Stimulated activated CD8-positive, alpha-beta memory T cell treated with anti-CD3 and anti-CD28 coated beads, Interleukin-15, amount 100 ng/mL, for 1 hour (primary cell): ENCODE data around the gene MYOCD.
"Not testable (repeated sequence)": the region's sequence is repeated elsewhere in the genome, so short reads cannot be mapped to it uniquely, and the experiment has no call there.

Experiments used
- DNase-seq: peaks from one replicate; pipeline ENCODE4 v3.0.0-alpha.2; 2020; ENCODE audit warnings: low read depth

Gene MYOCD, protein sequence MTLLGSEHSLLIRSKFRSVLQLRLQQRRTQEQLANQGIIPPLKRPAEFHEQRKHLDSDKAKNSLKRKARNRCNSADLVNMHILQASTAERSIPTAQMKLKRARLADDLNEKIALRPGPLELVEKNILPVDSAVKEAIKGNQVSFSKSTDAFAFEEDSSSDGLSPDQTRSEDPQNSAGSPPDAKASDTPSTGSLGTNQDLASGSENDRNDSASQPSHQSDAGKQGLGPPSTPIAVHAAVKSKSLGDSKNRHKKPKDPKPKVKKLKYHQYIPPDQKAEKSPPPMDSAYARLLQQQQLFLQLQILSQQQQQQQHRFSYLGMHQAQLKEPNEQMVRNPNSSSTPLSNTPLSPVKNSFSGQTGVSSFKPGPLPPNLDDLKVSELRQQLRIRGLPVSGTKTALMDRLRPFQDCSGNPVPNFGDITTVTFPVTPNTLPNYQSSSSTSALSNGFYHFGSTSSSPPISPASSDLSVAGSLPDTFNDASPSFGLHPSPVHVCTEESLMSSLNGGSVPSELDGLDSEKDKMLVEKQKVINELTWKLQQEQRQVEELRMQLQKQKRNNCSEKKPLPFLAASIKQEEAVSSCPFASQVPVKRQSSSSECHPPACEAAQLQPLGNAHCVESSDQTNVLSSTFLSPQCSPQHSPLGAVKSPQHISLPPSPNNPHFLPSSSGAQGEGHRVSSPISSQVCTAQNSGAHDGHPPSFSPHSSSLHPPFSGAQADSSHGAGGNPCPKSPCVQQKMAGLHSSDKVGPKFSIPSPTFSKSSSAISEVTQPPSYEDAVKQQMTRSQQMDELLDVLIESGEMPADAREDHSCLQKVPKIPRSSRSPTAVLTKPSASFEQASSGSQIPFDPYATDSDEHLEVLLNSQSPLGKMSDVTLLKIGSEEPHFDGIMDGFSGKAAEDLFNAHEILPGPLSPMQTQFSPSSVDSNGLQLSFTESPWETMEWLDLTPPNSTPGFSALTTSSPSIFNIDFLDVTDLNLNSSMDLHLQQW

DNA sequence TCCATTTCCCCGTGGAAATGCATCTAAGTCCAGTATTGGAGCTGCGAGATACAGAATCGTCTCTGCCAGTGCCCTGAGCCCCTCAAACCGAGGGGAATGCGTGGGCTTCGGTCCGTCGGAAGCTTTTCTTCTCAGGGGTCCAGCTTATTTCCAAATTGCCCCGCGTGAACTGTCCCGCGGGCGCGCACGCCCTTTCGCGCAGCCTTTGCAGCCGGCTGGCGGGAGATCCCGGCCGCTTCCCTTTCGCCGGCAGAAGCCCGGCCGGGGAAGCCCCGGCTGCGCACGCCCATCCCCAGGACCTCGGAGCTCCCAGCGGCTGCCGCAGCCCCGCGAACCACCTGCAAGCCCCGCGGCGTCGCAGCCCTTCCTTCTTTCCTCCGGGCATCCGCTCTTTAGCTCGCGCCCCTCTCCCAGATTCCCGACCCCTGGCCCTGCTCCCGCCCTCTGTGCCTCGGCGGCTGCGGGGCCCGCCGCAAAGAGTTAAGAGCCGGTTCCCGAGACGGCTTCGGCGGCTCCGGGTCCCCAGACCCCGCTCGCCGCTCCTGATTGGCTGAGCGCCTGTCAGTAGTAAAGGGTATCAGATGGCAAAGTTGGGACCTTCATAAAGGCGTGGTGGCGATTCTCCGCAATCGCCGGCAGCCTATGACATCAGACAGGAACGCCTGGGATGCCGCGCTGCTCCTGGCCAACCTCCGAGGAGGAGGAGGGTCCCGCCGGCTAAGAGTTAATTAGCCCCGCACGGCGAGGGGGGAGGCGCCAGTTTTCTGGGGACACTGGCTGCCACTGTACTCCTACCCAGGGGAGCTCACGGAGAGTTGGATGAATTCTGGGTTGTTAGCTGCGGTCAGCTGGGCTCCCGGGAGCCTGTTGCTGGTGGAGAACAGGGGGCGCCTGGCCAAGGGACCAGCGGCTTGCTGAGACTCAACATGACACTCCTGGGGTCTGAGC is at the start of gene MYOCD:
Gene MYOCD, plus strand, starts transcription at position 628 of the 948 bp plus-strand sequence. Its CDS starts 299 bp downstream, at position 927.
- DNase-seq, result no peak

DNA sequence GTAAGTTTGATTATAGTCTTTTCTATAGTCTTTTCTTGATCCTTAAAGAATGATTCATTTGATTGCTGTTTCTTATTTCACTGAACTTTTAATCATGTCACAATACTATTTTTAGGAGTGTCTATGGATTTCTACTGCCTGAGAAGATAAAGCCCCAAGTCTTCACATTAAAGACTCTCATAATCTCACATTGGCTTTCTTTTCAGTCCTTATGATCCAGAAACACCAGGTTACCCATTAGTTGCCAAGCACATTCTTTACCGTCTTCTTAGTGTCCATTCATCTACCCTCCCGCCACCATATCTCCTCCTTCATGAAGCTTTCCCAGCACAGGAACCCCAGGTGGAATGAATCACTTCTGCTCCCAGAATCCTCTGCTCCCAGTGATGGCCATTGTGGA is 49.5 kb upstream of the MYOCD start:
- no peak for DNase-seq

DNA sequence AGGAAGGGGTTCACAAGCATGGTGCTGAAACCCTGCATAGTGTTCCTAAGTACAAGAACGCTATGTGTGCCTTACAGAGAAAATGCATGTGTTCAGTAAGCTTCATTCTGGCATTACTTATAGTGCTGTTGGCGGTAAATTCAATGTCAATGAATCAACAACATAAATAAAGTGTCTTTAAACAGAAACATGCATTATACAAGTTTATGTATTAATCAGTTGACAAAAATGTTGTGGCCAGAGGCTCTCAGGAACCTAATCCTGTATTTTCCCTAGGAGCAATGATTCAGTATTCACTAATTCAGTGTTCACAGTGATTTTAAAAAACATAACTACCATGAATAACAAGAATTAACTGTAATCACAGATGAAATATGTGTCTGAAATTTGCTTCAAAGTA is 47.1 kb upstream of the MYOCD start:
- no peak for DNase-seq

DNA sequence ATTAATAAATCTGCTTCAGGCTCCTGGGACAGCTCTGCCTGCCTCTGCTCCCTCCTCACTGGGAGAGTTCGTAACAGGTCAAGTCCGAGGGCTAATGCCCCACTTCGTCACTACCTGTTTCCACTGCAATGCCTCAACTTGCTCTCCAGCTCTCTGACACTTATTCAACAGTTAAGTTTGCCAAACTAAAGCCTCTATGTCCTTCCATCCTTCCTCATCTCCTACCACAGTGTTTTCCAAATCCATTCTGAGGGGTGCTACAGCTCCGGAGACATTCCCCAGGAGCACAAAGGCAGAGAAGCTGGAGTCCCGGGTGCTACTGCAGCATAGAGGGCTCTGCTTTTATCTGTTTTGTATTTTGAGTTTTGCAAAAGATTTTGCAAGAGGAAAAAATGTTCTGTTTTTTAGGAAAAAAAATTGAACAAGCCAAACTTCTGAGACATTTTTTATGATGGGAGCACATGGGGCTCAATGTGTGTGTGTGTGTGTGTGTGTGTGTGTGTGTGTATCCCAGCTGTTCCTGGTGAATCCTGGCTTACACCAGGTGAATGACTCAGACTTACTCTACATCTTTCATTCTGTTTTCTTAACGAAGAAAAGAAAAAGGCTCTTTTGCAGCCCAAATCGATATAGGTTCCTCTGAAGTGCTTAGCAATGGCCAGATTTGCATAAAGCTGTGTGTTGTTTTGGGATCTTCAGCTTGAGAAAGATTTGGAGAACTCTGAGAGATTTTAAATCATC is 46.1 kb upstream of the MYOCD start:
- no peak for DNase-seq

DNA sequence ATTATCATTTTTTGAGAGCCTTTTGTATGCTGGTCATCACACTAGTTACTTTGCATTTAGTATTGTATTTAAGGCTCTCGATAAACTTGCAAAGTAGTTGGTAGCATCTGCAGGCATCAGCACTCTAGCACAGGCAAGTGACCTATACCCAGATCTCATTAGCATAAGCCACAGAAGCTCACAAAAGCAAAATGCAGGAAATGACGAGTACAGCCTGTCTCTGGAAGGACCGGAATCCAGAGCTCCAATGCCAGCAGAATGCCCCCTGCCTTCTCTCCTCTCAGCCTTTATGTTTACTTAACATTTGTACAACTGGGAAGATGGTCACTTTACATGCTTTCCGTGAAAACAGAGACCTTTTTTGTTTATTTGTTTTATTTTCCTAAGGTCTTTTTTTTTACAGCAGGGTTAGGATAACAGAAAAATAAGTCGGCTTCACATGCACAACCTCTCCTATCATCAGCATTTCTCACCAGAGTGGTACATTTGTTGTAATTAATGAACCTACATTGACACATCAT is 45.4 kb upstream of the MYOCD start:
- DNase-seq, result no peak

DNA sequence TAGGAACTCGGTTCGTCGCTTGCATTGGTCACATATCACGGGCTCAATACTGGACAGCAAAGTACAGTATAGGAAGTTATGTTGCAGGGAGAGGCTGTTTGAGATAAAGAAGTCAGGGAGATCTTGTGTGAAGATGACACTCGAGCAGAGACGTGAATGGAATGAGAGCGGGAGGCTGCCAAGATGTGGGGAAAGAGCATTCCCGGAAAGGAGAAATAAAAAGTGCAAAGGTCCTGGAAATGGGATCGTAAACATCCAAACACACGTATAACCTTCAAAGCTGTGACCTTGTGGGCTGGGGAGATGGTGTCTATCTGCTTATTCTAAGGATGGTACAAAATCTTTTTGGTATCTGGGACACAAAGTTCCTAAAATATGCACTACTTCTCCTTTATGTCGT is 43.0 kb upstream of the MYOCD start:
- no peak for DNase-seq

DNA sequence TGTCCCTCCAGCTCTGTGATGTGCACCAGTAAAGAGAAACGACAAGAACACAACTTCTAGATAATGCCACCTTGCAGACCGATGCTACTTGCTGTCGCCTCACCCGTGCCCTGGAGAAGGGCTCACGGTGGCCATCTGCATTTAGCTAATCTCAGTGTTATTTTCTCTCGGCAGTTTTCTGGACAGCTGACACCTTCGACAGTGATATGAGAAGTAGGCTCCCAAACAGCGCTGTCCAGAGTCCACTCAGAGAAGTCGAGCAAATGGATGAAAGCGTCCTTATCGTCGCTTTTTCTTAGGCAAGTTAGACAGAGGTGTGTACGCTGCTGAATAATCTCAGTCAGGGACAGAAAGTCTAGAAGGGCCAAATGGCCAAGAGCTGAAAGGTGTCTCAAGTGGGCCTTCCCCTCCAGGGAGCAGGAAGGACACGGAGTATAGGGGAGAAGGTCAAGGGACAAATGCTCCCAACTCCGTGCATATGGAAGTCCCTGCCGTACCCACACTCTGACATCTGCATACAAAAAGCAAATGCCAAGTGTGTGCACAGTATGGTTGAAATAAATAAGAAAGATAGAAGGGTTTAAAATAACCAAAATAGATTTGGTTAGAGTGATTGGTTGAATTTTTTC is 42.4 kb upstream of the MYOCD start:
- DNase-seq, result no peak

DNA sequence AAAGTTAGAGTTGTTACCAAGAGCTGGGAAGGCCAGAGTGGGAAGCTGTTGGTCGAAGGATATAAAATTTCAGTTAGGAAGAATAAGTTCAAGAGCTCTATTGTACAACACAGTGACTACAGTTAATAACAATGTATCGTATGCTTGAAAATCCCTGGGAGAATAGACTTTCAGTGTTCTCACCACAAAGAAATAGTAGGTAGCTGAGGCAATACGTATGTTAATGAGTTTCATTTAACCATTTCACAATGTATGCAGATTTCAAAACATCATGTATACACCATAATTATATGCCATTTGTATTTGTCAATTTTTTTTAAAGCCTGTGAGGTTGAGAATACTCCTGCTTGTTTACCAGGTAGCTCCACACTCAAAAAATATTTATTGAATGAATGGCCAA is 41.5 kb upstream of the MYOCD start:
- no peak for DNase-seq

DNA sequence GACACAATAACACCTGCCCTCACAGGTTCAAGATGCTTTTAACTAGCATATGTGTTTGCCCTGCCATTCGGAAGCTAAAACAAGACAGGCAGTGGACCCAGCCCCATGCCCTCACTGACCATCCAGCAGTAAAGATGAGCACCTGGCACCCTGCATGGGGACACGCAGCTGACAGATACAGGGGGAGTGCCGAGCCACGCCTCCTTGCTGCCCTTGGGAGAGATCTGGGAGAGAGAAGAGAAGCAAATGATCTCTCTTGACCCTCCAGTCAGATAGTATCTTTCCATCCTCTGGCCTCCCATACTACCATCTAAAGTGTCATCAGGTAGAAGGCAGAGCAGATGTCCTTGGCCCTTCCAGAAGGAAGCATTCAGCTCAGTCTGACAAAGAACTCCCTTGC is 40.6 kb upstream of the MYOCD start:
- DNase-seq, result no peak

DNA sequence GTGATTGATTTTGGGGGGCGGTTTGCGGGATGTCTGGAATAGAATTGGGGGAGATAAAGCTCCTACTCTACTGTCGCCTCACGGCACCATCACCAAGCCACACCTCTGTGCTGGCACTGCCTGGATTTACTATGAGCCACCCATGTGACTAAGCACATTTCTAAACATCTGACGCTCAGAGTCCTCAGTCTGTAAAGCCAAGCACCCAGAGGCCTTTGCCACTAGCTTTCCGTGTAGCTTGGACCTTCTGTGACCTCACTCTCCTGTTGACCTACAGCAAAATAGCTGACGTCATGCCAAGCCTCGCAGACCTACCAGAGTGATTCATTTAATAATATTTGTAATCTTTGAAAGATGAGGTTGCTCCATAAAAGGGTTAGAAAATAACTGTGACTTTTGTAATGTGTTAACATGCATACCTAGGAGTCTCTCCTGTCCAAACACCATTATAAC is 38.5 kb upstream of the MYOCD start:
- DNase-seq, result no peak

DNA sequence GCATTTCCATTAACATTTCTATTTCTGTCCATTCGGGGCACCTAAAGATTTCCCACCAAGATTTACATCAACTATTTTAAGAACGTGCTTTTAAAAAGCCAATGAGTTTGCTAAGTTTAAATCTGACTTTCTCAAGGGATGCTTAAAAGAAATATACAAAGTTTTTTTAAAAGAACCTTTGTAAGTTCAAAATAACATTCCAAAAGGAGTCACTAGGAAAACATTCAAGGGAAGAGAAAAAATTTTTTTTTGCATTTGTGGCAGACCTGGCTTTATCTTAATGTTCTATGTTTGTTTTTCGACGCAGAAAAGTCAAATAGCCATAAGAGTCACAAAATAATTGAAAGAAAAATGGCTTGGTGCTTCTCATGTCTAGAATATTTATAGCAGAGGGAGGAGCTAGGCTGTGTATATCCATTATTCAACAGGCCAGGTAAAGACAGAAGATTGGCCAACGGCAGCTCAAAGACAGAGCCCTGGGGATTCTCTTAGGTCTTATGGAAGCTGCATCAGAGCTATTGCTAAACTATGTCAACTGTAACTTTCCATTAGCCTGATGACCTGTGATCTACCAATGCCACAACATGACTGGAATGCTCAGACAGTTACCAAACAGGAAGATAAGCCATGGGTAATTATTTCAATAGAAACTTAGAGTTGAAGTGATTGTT is 37.8 kb upstream of the MYOCD start:
- no peak for DNase-seq

DNA sequence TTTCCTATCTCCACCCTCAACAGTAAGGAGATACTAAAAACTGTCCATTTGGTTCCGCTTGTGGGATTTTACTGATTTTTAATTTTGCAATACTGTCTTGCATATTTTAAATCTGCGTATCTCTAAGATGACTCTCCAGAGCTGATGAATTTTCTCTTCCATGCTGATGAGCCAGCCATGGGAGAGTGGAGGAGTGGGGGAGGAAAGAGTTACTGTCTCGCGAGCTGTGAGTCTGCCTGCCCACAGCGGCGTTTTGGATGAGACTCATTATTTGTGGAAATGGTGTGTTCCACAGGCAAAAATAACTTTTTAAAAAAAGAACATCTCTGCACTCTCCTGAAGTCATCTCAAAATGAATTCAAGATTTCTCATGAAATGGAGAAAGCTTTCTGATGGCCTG is 34.6 kb upstream of the MYOCD start:
- DNase-seq, result no peak

DNA sequence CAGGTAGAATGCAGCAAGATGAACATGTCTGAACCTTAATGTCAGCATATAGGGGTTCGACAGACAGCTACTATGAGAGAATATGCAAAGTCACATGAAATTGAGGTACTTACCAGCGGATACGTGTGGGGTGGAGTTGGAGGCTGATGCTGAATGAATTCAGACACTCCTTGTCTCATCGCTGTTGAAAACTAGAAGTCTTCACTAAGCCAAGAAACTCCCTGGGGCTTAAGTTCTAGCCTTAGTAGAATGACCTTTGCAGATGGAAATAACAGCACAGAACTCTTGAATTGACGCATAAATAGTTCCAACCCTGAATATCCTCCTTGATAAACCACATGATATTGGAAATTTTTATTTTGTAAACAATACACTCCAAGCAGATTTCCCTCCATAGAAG is 32.9 kb upstream of the MYOCD start:
- no peak for DNase-seq

DNA sequence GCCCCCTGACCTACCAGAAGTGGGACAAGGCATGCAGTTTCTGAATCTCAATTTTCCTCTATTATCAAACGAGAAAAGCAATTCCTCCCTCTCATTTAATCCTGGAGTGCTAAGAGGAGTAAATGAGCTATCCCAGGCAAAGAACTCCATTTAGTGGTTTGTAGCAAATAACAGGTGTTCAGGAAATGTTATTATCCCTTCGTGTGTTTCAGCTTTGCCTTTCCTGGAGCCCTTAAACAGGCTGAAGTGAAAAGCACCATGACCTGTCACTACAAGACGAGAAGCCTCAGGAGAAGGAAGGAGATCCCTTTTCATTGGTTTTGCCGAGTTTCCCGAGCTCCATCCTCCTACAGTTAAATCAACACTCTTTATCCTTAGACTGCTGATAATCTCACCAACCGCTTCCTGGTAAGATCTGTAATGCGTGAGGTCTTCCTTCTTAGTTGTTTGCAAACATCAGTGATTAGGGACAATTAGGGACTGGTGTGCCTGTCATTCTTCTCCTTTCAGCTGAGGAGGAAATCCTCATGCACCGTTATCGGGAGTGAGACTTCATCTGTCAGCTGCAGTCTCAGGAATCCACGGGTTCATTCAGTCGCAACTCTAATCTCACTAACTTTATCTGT is 30.8 kb upstream of the MYOCD start:
- no peak for DNase-seq

DNA sequence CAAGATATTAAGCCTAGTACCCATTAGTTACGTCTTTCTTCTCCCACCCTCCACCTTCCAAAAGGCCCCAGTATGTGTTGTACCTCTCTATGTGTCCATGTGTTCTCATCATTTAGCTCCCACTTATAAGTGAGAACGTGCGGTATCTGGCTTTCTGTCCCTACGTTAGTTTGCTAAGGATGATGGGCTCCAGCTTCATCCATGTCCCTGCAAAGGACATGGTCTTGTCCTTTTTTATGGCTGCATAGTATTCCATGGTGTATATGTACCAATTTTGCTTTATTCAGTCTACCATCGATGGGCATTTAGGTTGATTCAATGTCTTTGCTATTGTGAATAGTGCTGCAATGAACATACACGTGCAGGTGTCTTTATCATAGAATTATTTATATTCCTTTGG is 29.7 kb upstream of the MYOCD start:
- DNase-seq, result not testable (repeated sequence)

DNA sequence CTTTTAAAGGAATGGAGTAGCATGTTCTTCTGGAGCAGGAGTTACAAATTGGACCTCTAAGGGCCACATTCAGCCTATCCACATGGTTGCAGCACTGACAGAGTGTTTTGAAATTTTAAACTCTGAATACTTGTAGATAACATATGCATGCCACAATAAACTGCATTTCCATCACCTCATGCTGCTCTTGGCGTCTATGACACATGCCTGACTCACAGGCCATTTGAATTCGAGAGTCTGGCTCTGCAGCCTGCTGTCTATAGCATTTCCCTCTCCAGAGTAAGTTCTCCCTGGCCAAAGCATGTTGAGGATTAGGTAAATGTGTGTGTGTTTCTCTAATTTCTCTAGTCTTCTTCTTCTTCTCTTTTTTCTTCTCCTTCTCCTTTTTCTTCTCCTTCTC is 28.7 kb upstream of the MYOCD start:
- DNase-seq, result no peak

DNA sequence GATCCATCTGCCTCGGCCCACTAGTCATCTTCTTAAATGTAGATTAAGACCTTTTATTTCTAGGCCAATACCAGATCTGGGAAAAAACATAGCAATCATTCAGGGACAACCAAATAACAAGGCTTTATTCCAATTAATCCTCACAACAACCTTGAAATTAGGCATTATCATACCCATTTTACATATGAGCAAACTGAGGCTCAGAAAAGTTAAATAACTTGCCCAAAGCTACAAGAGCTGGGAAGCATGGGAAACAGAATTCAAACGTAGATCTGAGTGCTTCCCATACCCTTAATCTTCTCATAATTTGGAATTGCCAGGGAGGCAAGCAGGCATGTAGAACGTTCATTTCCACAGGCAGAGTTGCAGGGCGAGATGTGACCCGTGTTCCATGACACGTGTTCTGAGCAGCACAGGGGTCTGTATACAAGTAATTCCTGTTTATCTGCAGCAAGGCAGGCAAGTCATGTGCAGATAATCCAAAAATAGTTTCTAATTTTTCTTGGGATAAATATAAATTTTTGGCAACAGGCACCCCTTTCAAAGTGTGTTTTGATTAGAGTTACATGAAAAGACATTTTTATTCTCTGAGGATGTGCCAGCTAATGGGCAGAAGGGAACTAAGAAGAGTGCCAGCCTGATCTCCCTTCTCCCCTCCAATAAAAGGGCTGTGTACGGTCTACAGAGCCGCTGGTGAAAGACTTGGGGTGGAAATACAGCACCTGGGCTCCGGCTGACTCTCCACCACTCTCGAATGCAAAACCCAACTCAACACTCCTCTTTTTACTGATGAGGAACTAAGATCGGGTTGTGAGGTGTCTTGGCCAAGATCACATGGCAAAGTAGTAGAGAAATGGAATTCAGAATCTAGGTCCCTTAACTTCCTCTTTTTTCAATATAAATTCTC is 27.7 kb upstream of the MYOCD start:
- no peak for DNase-seq

DNA sequence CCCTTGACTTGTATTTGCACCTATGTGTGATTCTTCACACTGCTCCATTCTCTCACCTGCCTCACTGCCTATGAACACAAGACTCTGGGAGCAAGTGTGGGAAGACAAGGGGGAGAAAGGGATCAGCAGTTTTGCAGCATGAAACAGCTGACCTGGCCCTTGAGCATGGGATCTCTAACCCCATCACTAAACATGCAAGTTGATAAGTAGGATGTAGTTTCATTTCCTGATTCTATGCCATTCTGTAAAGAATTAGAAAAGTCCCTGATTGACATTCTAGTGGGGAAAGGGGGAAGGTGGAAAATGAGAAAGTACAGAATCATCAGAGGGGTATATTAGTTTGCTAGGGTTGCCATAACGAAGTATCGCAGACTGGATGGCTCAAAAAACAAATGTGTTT is 25.3 kb upstream of the MYOCD start:
- DNase-seq, result no peak
